Smooth muscle cell of the brain vasculature (primary cell): ENCODE data around the gene UGP2.

Experiments used
- DNase-seq: peaks from one replicate; pipeline ENCODE4 v3.0.0-alpha.2; 2012; ENCODE audit warnings: low read depth, low spot score

The UGP2 gene

DNA sequence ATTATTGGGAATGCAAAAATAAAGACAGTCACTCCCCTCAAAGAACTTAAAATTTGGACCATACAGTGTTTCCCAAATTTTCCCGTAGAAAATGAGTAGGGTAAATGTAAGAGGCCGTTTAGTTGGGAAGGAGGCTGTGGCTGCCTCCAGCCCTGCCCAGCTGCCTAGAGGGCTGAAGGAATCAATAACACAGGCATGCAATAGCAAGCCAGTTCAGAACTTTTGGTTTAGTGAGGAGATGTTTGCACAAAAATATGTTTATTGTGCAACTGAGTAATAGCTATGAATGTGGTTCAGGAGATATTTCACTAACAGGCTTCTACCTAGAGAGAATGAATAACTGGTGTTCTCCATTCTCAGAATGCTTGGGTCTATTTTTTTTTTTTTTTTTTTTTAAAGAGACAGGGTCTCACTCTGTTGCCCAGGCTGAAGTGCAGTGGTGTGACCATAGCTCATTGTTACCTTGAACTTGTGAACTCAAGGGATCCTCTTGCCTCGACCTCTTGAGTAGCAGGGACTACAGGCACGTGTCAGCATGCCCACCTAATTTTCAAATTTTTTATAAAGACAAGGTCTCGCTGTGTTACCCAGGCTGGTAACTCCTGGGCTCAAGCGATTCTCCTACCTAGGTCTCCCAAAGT lies 23.6 kb downstream of the UGP2 start:
- DNase-seq, result no peak

- DNase-seq, result no peak
Measured at GRCh38 chr2:63866009-63866709, 24.5 kb downstream of the UGP2 start.

- DNase-seq, result no peak
Measured at GRCh38 chr2:63870679-63871078, 29.0 kb downstream of the UGP2 start.

- DNase-seq, result no peak
Measured at GRCh38 chr2:63871864-63872263, 30.2 kb downstream of the UGP2 start.

GRCh38 chr2:63872571-63873328 lies 31.1 kb downstream of the UGP2 start:
- DNase-seq, result no peak

DNA sequence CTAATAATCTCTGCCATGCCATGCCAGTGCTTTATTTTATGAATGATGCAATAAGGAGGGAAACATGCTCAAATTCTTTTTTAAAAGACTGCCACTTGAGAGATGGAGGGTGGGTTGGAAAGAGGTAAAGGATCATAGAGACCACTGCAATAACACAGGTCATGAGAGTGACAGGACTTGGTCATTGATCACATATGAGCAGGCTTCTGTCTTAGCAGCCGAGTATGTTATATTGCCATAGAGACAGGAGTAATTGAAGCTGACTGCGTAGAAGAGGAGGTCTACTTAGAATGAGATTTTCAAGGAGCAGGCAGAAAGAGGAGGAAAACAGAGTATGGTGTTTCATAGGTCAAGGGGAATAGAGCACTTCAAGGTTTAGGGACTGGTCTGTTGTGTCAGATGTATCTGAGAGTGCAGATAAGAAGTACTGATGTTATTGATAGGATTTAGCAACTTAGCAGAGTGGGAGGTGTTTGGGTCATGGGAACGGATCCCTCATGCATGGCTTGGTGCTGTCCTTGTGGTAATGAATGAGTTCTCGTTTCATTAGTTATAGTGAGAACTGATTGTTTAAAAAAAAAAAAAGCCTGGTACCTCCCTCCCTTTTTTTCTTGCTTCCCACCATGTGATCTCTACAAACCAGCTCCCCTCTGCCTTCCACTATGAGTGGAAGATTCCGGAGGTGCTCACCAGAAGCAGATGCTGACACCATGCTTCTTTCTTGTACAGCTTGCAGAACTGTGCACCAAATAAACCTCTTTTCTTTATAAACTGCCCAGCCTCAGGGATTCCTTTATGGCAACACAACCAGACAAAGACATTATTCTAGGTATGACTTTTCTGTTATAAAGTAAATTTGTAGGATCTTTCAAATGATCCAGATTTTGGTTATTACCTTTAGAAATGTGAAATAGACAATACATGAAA lies 32.8 kb downstream of the UGP2 start:
- DNase-seq, result no peak

DNA sequence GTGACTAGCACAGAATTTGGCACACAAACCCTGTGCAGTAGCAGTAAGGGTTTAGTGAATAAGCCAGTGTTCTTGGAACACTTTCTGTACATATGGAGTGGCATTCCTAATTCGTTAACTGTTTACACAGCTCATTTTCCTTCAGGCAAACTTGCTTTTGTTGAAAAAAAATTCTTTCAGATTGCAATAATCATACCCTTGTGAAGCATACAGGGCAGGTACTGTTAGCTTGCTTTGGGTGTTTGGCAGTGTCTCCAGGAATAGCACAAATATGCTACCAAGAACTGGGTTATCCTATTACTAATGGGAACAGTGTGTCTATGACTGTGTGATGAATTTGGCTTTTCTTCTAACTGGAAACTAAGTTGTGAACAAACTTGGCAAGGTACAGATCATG lies 33.4 kb downstream of the UGP2 start:
- DNase-seq, result no peak

DNA sequence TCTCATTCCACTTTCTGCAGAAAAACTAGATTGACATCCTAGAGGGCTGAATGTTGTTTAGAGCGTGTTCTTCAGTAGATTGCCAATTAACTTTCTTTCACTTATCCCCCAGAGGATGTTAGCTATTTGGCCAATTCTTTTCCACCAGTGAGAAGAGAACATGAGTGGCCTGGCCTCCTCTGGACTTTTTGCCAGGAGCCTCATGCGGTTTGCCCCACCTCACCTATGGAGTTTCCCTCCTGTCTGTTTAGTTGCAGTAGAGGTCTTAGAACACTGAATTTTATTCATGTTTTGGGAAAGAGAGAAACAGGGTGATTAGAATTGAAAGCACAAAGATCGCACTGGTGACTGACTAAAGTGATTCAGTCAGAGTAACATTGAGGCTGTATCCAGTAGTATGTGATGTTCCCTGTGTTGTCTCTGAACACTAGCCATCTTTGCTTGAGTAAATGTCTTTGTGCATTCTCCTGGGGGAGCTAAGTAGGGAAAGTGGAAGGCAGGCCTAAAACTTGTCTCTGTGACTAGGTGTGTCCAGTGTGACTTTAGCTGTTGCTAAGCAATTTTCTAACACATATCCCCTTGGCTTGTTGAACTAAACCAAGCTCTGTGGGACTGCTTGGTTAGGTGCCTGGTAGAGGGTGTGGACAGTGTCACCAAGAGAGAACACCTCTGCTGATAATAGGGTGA lies 34.0 kb downstream of the UGP2 start:
- no peak for DNase-seq

DNA sequence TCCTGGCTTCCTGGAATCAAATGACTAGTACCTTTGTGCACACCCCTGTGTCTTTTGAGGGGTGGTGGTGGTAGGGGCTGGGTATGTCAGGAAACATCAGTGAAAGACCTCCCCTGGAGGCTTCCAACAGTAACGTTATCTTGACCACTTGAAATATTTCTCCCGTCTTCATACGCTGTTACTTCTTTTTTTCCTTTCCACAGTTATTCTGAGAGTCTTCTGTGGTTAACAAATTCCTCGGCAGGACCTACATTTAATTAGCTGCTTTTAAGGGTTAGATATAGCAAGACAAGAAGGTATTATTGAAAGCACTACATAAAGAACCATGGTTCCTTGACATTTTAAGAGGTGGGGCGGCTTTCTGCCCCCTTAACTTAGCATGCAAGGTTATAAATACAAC lies 34.6 kb downstream of the UGP2 start:
- no peak for DNase-seq

GRCh38 chr2:63878486-63878885 lies 36.8 kb downstream of the UGP2 start:
- DNase-seq, result no peak

- DNase-seq, result no peak
Measured at GRCh38 chr2:63879876-63880433, 38.3 kb downstream of the UGP2 start.

DNA sequence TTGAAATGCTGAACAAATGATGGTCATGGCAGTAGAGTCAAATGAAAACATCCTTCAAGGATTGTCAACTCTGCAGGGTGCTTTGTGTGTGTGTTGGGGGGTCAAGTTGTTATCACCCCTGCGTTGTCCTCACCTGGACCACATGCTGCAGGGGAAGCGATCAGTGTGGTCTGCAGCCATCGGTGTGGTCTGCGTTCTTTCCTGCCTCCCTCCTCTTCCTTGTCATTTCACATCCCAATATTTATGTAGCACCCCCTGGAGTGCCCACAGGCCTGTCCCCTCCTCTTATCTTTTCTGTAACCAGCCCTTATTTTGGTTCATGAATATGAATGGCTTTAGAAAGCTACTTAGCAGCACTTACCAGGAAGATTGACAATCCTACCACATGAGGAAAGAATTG lies 38.9 kb downstream of the UGP2 start:
- DNase-seq, result no peak

DNA sequence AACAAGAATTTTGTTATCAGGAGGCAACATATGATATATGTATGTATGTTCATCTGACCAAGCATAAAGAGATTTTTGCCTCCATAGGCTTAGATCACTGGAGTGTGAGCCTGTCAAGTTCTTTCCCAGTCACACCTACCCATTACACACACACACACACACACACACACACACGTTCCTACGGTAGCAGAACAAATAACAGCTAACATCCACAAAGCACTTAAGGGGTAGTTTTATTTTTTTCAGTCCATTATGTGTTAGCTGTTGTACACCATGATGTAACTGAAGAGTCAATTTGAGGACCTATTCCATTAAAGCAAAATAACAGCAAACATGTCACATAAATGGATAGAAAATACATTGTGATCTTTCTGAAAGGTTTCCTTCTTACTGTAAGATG lies 39.5 kb downstream of the UGP2 start:
- no peak for DNase-seq

DNA sequence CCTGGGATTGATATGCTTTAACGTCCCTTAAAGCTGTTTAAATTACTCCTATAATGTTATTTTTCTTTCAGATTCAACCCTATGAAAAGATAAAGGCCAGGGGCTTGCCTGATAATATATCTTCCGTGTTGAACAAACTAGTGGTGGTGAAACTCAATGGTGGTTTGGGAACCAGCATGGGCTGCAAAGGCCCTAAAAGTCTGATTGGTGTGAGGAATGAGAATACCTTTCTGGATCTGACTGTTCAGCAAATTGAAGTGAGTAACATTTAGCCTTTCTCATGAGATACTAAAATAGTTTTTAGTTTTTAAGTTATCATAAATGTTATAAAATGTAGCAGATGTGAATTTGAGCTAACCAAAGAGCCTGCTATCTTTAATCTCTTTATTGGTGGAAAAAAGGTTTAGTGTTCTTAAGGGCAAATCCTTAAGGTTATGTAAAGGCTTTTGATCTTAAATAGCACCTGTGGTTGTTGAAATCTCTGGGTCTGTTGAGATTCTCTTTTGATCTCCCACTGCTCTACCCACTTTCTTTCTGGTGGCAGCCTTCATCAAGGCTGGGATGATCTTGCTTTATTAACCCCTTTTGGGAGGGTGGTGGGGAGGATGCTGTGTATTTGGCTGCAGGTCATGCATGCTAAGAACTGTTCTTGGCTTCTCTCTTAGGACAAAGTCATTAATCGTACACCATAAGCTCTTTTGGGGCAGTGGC lies 40.9 kb downstream of the UGP2 start:
- DNase-seq, result no peak

- no peak for DNase-seq
Measured at GRCh38 chr2:63886445-63886844, 44.7 kb downstream of the UGP2 start.

DNA sequence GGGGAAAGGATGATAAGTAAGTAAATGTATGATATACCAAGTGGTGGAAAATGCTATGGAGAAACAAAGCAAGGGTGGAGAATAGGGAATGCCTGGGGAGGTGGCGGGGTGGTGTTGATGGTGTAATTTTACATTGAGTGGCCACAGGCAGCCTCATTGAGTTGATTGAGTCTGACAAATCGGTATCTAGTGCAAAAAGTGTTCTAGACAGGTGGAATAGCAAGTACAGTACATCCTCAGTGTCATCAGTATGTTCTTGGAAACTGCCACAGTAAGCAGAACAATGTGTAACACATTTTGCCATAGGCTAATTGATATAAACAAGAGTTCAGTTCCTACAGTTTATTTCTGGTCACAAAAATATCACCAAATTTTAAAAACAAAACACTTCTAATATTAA lies 46.4 kb downstream of the UGP2 start:
- no peak for DNase-seq

DNA sequence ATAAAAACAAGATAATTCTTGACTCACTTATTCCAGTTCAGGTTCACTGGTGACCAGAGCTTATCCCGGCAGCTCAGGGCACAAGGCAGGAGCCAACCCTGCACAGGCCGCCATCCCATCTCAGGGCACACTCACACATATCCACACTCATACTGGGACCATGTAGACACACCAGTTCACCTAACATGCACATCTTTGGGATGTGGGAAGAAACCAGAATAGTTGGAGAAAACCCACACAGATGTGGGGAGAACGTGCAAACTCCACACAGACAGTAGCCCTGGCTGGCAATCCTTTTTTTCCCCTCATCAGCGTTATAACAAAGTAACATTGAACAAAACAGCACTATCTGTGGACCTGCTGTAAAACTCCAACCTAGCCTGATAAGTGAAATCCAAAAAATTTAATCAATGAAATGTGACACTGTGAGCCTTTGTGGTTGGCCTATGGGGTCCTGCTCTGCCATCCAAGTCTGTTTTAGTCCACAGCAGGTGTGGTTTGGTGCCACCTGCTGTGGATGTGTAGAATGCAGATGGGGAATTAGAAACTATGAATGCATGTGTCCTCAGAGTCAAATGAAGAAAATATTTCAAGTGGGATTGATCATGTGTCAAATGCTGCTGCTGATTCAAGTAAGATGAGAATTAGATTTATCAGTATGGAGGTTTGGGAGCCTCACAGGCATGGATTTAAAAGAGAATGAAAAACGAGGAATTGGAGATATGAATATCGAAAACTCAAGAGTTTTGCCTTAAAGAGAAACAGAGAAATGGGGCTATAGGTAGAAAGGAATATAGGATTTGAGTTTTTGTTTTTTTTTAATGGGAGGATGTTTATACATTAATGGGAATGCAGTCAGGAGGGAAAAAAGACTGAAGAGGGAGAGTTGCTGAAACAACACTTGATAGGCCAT lies 47.0 kb downstream of the UGP2 start:
- peak; percentile 20 for DNase-seq

GRCh38 chr2:63890678-63891077 lies 49.0 kb downstream of the UGP2 start:
- no peak for DNase-seq

- DNase-seq, result no peak
Measured at GRCh38 chr2:63891488-63892030, 49.9 kb downstream of the UGP2 start.
